ENCODE measurements around the gene TNFRSF25.

- no peak for TF ChIP-seq CTCF (conservative IDR thresholded peaks at IDR 0.05; ENCODE audit: low read depth in 2 of 2)
- no peak for TF ChIP-seq NANOG (IDR thresholded peaks at IDR 0.05; ENCODE audit: borderline replicate concordance)
- TF ChIP-seq JUNB (IDR thresholded peaks at IDR 0.05; ENCODE audit: unreplicated experiment) = no peak
- TF ChIP-seq CREB1 (CRISPR knock-in tag; IDR thresholded peaks at IDR 0.05; ENCODE audit: low read depth) = no peak
- no peak for TF ChIP-seq EZH2phosphoT487 (IDR thresholded peaks at IDR 0.05; ENCODE audit: unreplicated experiment)
- no peak for TF ChIP-seq REST (IDR thresholded peaks at IDR 0.05; ENCODE audit: unreplicated experiment)
- TF ChIP-seq EZH2 (IDR thresholded peaks at IDR 0.05; ENCODE audit: low read depth, unreplicated experiment) = no peak
Measured at GRCh38 chr1:6462412-6463119, 3.4 kb downstream of the TNFRSF25 start.

Measured in GM23338 (cell line).